HG03457 (cell line): ENCODE measurements around the gene TLCD3B.

Experiments used
- ATAC-seq: cut with Tn5 transposase; IDR thresholded peaks from one replicate; pipeline ENCODE4 v1.9.1; 2021; ENCODE audit warnings: moderate number of reproducible peaks; ENCODE audit not compliant: unreplicated experiment

TLCD3B gene

DNA sequence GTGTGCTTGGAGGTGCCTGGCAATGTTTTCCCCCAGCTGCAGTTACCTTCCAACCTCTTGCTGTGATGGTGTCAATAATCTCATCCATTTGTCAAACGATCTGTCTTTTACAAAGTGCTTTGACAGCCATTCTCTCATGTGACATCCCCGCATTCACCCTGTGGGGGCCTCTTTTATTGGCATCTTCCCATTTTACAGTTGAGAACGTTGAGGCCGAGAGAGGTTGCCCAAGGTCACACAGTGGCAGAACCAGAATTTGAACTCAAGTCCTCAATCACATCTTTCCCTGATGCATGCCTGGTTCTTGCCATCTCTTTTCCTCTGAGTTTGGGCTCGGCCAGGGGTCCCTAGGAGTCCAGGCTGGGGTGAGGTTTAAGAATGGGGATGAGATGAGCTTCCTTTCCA, 55.9 kb downstream of the TLCD3B start:
- ATAC-seq, result no peak
